GM19468 (cell line): ENCODE measurements around the gene ITGB7.

Source experiments
- ATAC-seq: cut with Tn5 transposase; IDR thresholded peaks from one replicate; pipeline ENCODE4 v1.9.1; 2021; ENCODE audit warnings: mild to moderate bottlenecking, moderate library complexity, moderate number of reproducible peaks; ENCODE audit not compliant: unreplicated experiment; ENCODE audit errors: extremely low read depth

Gene ITGB7

GRCh38 chr12:53161119-53161911 is 45.7 kb downstream of the ITGB7 start:
- no peak for ATAC-seq

- ATAC-seq: no peak
These were observed 46.4 kb downstream of the ITGB7 start for GRCh38 chr12:53160673-53161072.

- ATAC-seq: no peak
These were observed 47.1 kb downstream of the ITGB7 start for GRCh38 chr12:53160000-53160399.

- no peak for ATAC-seq
These were observed 47.7 kb downstream of the ITGB7 start for GRCh38 chr12:53159195-53159839.

GRCh38 chr12:53152390-53152789 is 54.7 kb downstream of the ITGB7 start:
- no peak for ATAC-seq

GRCh38 chr12:53151039-53151438 is 56.0 kb downstream of the ITGB7 start:
- no peak for ATAC-seq

GRCh38 chr12:53147653-53148052 is 59.4 kb downstream of the ITGB7 start:
- no peak for ATAC-seq

GRCh38 chr12:53147181-53147580 is 59.9 kb downstream of the ITGB7 start:
- no peak for ATAC-seq

- no peak for ATAC-seq
These were observed 61.4 kb downstream of the ITGB7 start for GRCh38 chr12:53145383-53146260.

- no peak for ATAC-seq
These were observed 63.7 kb downstream of the ITGB7 start for GRCh38 chr12:53143355-53143754.
